HL-60 (cell line): ENCODE measurements around the gene ZC3H8.

Source experiments
- CTCF ChIP-seq: IDR thresholded peaks from one replicate; pipeline ENCODE4 v1.5.1; 2011; ENCODE audit warnings: low read length, control low read depth, inconsistent platforms; ENCODE audit not compliant: insufficient read depth
- POLR2AphosphoS5 ChIP-seq: IDR thresholded peaks from 2 replicates; pipeline ENCODE4 v1.6.1; 2012; ENCODE audit warnings: low read depth
- REST ChIP-seq: IDR thresholded peaks from 2 replicates; pipeline ENCODE4 v1.6.1; 2012; ENCODE audit warnings: low read depth; ENCODE audit not compliant: insufficient replicate concordance
- SPI1 ChIP-seq: IDR thresholded peaks from 2 replicates; pipeline ENCODE4 v1.6.1; 2012; ENCODE audit warnings: low read depth, mild to moderate bottlenecking, borderline replicate concordance

- no peak for TF ChIP-seq CTCF
- no peak for TF ChIP-seq REST
- TF ChIP-seq POLR2AphosphoS5 = no peak
- TF ChIP-seq SPI1 = no peak
Observed at GRCh38 chr2:112230371-112230770, 24.5 kb downstream of the ZC3H8 start.
